ENCODE measurements around the gene CDC42EP3.

Gene CDC42EP3

GRCh38 chr2:37615804-37616676, 55.4 kb downstream of the CDC42EP3 start:
- DNase-seq (ENCODE audit: low read depth): peak; percentile 13
- Histone ChIP-seq H3K4me1 (ENCODE audit: control insufficient read depth, insufficient read depth, low read length) (peaks cover 47% of the 10 kb centered on the region), H3K36me3 (ENCODE audit: control insufficient read depth, insufficient read depth, low read length, severe bottlenecking) (no peaks in the 10 kb centered on the region), H3K27me3 (replicated peaks; ENCODE audit: control insufficient read depth, insufficient read depth, low read length) (no peaks in the 10 kb centered on the region), H3K4me3 (ENCODE audit: low read length) (no peak overlapping the region), H3K9me3 (ENCODE audit: control insufficient read depth, low read length) (no peaks in the 10 kb centered on the region), H3K9ac (ENCODE audit: low read length) (peak overlapping the region; percentile 69)

GRCh38 chr2:37614061-37614738, 57.2 kb downstream of the CDC42EP3 start:
- H3K9ac ChIP-seq (ENCODE audit: low read length): no peak overlapping the region
- H3K9me3 ChIP-seq (ENCODE audit: control insufficient read depth, low read length): no peaks in the 10 kb centered on the region
- no peaks in the 10 kb centered on the region for H3K27me3 ChIP-seq (replicated peaks; ENCODE audit: control insufficient read depth, insufficient read depth, low read length)
- peaks cover 44% of the 10 kb centered on the region for H3K4me1 ChIP-seq (ENCODE audit: control insufficient read depth, insufficient read depth, low read length)
- no peaks in the 10 kb centered on the region for H3K36me3 ChIP-seq (ENCODE audit: control insufficient read depth, insufficient read depth, low read length, severe bottlenecking)
- DNase-seq (ENCODE audit: low read depth): peak; percentile 80
- no peak overlapping the region for H3K4me3 ChIP-seq (ENCODE audit: low read length)

GRCh38 chr2:37612382-37612781, 59.1 kb downstream of the CDC42EP3 start:
- H3K9ac ChIP-seq (ENCODE audit: low read length): peak overlapping the region; percentile 22
- peaks cover 40% of the 10 kb centered on the region for H3K4me1 ChIP-seq (ENCODE audit: control insufficient read depth, insufficient read depth, low read length)
- no peak overlapping the region for H3K4me3 ChIP-seq (ENCODE audit: low read length)
- H3K9me3 ChIP-seq (ENCODE audit: control insufficient read depth, low read length): peaks cover 4% of the 10 kb centered on the region
- H3K27me3 ChIP-seq (replicated peaks; ENCODE audit: control insufficient read depth, insufficient read depth, low read length): no peaks in the 10 kb centered on the region
- no peak for DNase-seq (ENCODE audit: low read depth)
- no peaks in the 10 kb centered on the region for H3K36me3 ChIP-seq (ENCODE audit: control insufficient read depth, insufficient read depth, low read length, severe bottlenecking)

- no peak overlapping the region for H3K4me3 ChIP-seq (ENCODE audit: low read length)
- H3K9ac ChIP-seq (ENCODE audit: low read length): peak overlapping the region; percentile 59
- H3K36me3 ChIP-seq (ENCODE audit: control insufficient read depth, insufficient read depth, low read length, severe bottlenecking): no peaks in the 10 kb centered on the region
- DNase-seq (ENCODE audit: low read depth): peak; percentile 37
- peaks cover 26% of the 10 kb centered on the region for H3K4me1 ChIP-seq (ENCODE audit: control insufficient read depth, insufficient read depth, low read length)
- peaks cover 4% of the 10 kb centered on the region for H3K9me3 ChIP-seq (ENCODE audit: control insufficient read depth, low read length)
- H3K27me3 ChIP-seq (replicated peaks; ENCODE audit: control insufficient read depth, insufficient read depth, low read length): no peaks in the 10 kb centered on the region
Observed at GRCh38 chr2:37610638-37611289, 60.7 kb downstream of the CDC42EP3 start.

- Histone ChIP-seq H3K9me3 (ENCODE audit: control insufficient read depth, low read length) (peaks cover 4% of the 10 kb centered on the region), H3K4me3 (ENCODE audit: low read length) (no peak overlapping the region), H3K36me3 (ENCODE audit: control insufficient read depth, insufficient read depth, low read length, severe bottlenecking) (no peaks in the 10 kb centered on the region), H3K4me1 (ENCODE audit: control insufficient read depth, insufficient read depth, low read length) (peaks cover 25% of the 10 kb centered on the region), H3K9ac (ENCODE audit: low read length) (peak overlapping the region; percentile 39), H3K27me3 (replicated peaks; ENCODE audit: control insufficient read depth, insufficient read depth, low read length) (no peaks in the 10 kb centered on the region)
- no peak for DNase-seq (ENCODE audit: low read depth)
Observed at GRCh38 chr2:37609782-37610181, 61.7 kb downstream of the CDC42EP3 start.

GRCh38 chr2:37604716-37605115, 66.7 kb downstream of the CDC42EP3 start:
- no peak for DNase-seq (ENCODE audit: low read depth)
- no peak overlapping the region for H3K4me3 ChIP-seq (ENCODE audit: low read length)
- peaks cover 4% of the 10 kb centered on the region for H3K9me3 ChIP-seq (ENCODE audit: control insufficient read depth, low read length)
- H3K27me3 ChIP-seq (replicated peaks; ENCODE audit: control insufficient read depth, insufficient read depth, low read length): no peaks in the 10 kb centered on the region
- H3K4me1 ChIP-seq (ENCODE audit: control insufficient read depth, insufficient read depth, low read length): peaks cover 4% of the 10 kb centered on the region
- H3K9ac ChIP-seq (ENCODE audit: low read length): no peak overlapping the region
- H3K36me3 ChIP-seq (ENCODE audit: control insufficient read depth, insufficient read depth, low read length, severe bottlenecking): no peaks in the 10 kb centered on the region

- Histone ChIP-seq H3K9me3 (ENCODE audit: control insufficient read depth, low read length) (no peaks in the 10 kb centered on the region), H3K9ac (ENCODE audit: low read length) (no peak overlapping the region), H3K36me3 (ENCODE audit: control insufficient read depth, insufficient read depth, low read length, severe bottlenecking) (no peaks in the 10 kb centered on the region), H3K27me3 (replicated peaks; ENCODE audit: control insufficient read depth, insufficient read depth, low read length) (no peaks in the 10 kb centered on the region), H3K4me3 (ENCODE audit: low read length) (no peak overlapping the region), H3K4me1 (ENCODE audit: control insufficient read depth, insufficient read depth, low read length) (peaks cover 4% of the 10 kb centered on the region)
- no peak for DNase-seq (ENCODE audit: low read depth)
Observed at GRCh38 chr2:37602702-37603101, 68.7 kb downstream of the CDC42EP3 start.

GRCh38 chr2:37602040-37602439, 69.4 kb downstream of the CDC42EP3 start:
- H3K9me3 ChIP-seq (ENCODE audit: control insufficient read depth, low read length): no peaks in the 10 kb centered on the region
- peaks cover 4% of the 10 kb centered on the region for H3K4me1 ChIP-seq (ENCODE audit: control insufficient read depth, insufficient read depth, low read length)
- H3K9ac ChIP-seq (ENCODE audit: low read length): no peak overlapping the region
- no peaks in the 10 kb centered on the region for H3K36me3 ChIP-seq (ENCODE audit: control insufficient read depth, insufficient read depth, low read length, severe bottlenecking)
- no peaks in the 10 kb centered on the region for H3K27me3 ChIP-seq (replicated peaks; ENCODE audit: control insufficient read depth, insufficient read depth, low read length)
- DNase-seq (ENCODE audit: low read depth): peak; percentile 24
- no peak overlapping the region for H3K4me3 ChIP-seq (ENCODE audit: low read length)

- no peaks in the 10 kb centered on the region for H3K9me3 ChIP-seq (ENCODE audit: control insufficient read depth, low read length)
- no peaks in the 10 kb centered on the region for H3K27me3 ChIP-seq (replicated peaks; ENCODE audit: control insufficient read depth, insufficient read depth, low read length)
- peaks cover 4% of the 10 kb centered on the region for H3K4me1 ChIP-seq (ENCODE audit: control insufficient read depth, insufficient read depth, low read length)
- peak; percentile 63 for DNase-seq (ENCODE audit: low read depth)
- H3K9ac ChIP-seq (ENCODE audit: low read length): no peak overlapping the region
- no peaks in the 10 kb centered on the region for H3K36me3 ChIP-seq (ENCODE audit: control insufficient read depth, insufficient read depth, low read length, severe bottlenecking)
- no peak overlapping the region for H3K4me3 ChIP-seq (ENCODE audit: low read length)
Observed at GRCh38 chr2:37601569-37601968, 69.9 kb downstream of the CDC42EP3 start.

GRCh38 chr2:37600735-37601134, 70.7 kb downstream of the CDC42EP3 start:
- DNase-seq (ENCODE audit: low read depth): no peak
- no peak overlapping the region for H3K4me3 ChIP-seq (ENCODE audit: low read length)

More at GRCh38 chr2:37600735-37601134, 70.7 kb downstream of the CDC42EP3 start:
- Histone ChIP-seq H3K27me3 (replicated peaks; ENCODE audit: control insufficient read depth, insufficient read depth, low read length) (no peaks in the 10 kb centered on the region), H3K9ac (ENCODE audit: low read length) (no peak overlapping the region), H3K4me1 (ENCODE audit: control insufficient read depth, insufficient read depth, low read length) (peaks cover 4% of the 10 kb centered on the region), H3K36me3 (ENCODE audit: control insufficient read depth, insufficient read depth, low read length, severe bottlenecking) (no peaks in the 10 kb centered on the region), H3K9me3 (ENCODE audit: control insufficient read depth, low read length) (no peaks in the 10 kb centered on the region)

Measured in adipocyte (in vitro differentiated cells).